DMS114 treated with DMSO at 0.1 percent for 48 hours (cell line): ENCODE data around the gene NGRN.
A peak's percentile ranks its signal among the peaks of the same experiment; 100 is the strongest.

Experiments
- DNase-seq: peaks from one replicate; lab custom pipeline; 2025; ENCODE audit not compliant: unreplicated experiment; lab: John Stamatoyannopoulos, UW

Gene NGRN

GRCh38 chr15:90265271-90266060, at the start of gene NGRN:
TSS of gene NGRN (plus strand) at chr15:90265672. CDS start at chr15:90265713, 41 bp downstream.
- peak; percentile 95 for DNase-seq

GRCh38 chr15:90217671-90218394, 47.6 kb upstream of the NGRN start:
- no peak for DNase-seq

GRCh38 chr15:90219421-90220141, 45.9 kb upstream of the NGRN start:
- DNase-seq = no peak

- DNase-seq = peak; percentile 48
Measured at GRCh38 chr15:90221246-90221900, 44.1 kb upstream of the NGRN start.

- DNase-seq = no peak
Measured at GRCh38 chr15:90222547-90222946, 42.9 kb upstream of the NGRN start.

GRCh38 chr15:90223441-90224165, 41.9 kb upstream of the NGRN start:
- no peak for DNase-seq

GRCh38 chr15:90225047-90225446, 40.4 kb upstream of the NGRN start:
- no peak for DNase-seq

- DNase-seq = no peak
Measured at GRCh38 chr15:90225504-90226234, 39.8 kb upstream of the NGRN start.

- DNase-seq = no peak
Measured at GRCh38 chr15:90227336-90227735, 38.1 kb upstream of the NGRN start.

GRCh38 chr15:90227816-90228772, 37.4 kb upstream of the NGRN start:
- no peak for DNase-seq

GRCh38 chr15:90228960-90229359, 36.5 kb upstream of the NGRN start:
- no peak for DNase-seq

GRCh38 chr15:90230071-90230494, 35.4 kb upstream of the NGRN start:
- no peak for DNase-seq

- DNase-seq = no peak
Measured at GRCh38 chr15:90230610-90231009, 34.9 kb upstream of the NGRN start.

- no peak for DNase-seq
Measured at GRCh38 chr15:90231028-90232017, 34.1 kb upstream of the NGRN start.

GRCh38 chr15:90232196-90232595, 33.3 kb upstream of the NGRN start:
- DNase-seq = no peak

GRCh38 chr15:90232941-90233386, 32.5 kb upstream of the NGRN start:
- no peak for DNase-seq

GRCh38 chr15:90233387-90234095, 31.9 kb upstream of the NGRN start, which contains the start of gene CIB1:
TSS of gene CIB1 (minus strand) at chr15:90233941. CDS start at chr15:90233885, 56 bp downstream.
- DNase-seq = peak; percentile 86
